ENCODE measurements around the gene PHETA1.

PHETA1 gene

GRCh38 chr12:111322336-111323250 is 46.3 kb downstream of the PHETA1 start:
- DNase-seq (ENCODE audit: low spot score): no peak

- DNase-seq (ENCODE audit: low spot score): no peak
These were observed 47.6 kb downstream of the PHETA1 start for GRCh38 chr12:111321317-111321716.

DNA sequence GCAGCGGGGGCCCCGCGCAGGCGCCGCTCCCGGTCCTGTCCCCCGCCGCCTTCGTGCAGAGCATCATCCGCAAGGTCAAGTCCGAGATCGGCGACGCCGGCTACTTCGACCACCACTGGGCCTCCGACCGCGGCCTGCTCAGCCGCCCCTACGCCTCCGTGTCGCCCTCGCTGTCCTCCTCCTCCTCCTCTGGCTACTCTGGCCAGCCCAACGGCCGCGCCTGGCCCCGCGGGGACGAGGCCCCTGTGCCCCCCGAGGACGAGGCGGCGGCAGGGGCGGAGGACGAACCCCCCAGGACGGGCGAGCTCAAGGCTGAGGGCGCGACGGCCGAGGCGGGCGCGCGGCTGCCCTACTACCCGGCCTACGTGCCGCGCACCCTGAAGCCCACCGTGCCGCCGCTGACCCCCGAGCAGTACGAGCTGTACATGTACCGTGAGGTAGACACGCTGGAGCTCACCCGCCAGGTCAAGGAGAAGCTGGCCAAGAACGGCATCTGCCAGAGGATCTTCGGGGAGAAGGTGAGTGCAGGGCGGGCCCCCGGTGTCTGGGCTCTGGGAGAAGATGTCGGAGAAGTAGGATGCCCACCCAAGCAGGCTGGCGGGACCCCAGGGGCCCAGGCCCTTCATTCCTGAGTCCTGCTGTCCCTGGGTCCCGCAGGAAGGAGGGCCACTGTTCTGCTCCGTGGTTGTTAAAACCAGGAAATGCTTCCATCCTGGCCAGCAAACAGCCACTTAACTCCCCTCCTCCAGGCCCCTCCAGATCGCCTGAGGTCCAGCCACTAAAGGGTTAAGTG is 48.4 kb downstream of the PHETA1 start:
- DNase-seq (ENCODE audit: low spot score): no peak

DNA sequence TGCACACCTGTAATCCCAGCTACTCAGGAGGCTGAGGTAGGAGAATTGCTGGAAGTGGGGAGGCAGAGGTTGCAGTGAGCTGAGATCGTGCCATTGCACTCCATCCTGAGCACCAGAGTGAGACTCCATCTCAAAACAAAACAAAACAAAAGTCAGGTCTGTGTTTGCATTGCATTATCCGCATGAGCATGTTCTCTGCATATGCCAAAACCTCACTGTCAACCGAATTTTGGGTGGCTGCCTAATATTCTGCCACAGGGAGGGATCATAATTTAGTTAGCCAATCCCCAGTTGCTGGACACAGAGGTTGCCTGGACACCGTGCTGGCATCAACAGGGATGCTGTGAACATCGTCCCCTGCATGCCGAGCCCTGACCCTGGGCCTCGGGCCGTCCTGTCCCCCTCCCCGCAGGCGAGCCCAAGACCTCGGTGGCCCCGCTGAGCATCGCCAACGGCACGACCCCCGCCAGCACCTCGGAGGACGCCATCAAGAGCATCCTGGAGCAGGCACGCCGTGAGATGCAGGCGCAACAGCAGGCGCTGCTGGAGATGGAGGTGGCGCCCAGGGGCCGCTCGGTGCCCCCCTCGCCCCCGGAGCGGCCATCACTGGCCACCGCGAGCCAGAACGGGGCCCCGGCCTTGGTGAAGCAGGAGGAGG is 49.2 kb downstream of the PHETA1 start:
- no peak for DNase-seq (ENCODE audit: low spot score)

DNA sequence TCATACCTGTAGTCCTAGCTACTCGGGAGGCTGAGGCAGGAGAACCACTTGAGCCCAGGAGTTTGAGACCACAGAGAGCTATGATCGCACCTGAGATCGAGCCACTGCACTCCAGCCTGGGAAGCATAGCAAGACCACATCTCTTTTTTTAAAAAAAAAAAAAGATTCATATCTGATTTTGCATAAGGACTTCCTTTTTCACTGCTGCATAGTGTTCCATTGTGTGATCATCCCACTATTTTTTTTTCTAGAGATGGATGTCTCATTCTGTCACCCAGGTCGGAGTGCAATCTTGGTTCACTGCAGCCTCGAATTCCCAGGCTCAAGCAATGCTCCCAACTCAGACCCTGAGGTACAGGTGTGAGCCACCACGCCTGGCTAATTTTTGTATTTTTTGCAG is 50.4 kb downstream of the PHETA1 start:
- DNase-seq (ENCODE audit: low spot score): no peak

- no peak for DNase-seq (ENCODE audit: low spot score)
These were observed 52.2 kb downstream of the PHETA1 start for GRCh38 chr12:111316671-111317070.

- no peak for DNase-seq (ENCODE audit: low spot score)
These were observed 53.8 kb downstream of the PHETA1 start for GRCh38 chr12:111314953-111315539.

DNA sequence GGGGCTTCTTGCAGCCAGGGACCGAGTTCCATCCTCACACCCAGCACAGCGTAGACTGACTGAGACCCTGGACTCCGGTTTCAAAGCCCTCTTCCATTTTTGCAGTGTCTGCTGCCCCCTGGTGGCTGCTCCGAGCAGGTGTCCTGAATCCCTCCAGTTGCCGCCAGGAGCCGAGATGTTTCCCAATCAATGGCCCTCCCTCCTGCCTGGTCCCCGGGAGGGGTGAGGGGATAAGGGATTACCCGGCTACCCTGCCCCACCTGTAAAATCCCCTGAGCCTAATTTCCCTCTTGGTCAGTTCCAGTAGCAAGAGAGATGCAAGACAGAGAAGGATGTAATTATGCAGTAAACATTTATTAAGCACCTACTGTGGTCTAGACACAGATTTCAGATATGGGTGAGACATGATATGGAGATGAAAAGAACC is 55.0 kb downstream of the PHETA1 start:
- peak; percentile 60 for DNase-seq (ENCODE audit: low spot score)

GRCh38 chr12:111312708-111313107 is 56.2 kb downstream of the PHETA1 start:
- no peak for DNase-seq (ENCODE audit: low spot score)

- no peak for DNase-seq (ENCODE audit: low spot score)
These were observed 56.9 kb downstream of the PHETA1 start for GRCh38 chr12:111312016-111312415.

GRCh38 chr12:111311011-111311410 is 57.9 kb downstream of the PHETA1 start:
- DNase-seq (ENCODE audit: low spot score): no peak
